Activated CD8-positive, alpha-beta memory T cell treated with anti-CD3 and anti-CD28 coated beads, Interleukin-2, amount 50 U/mL, for 24 hours (primary cell): Measurements from ENCODE around the gene ZNF680.
"Not testable (repeated sequence)": the region's sequence is repeated elsewhere in the genome, so short reads cannot be mapped to it uniquely, and the experiment has no call there.

Source experiments
- DNase-seq: peaks from one replicate; pipeline ENCODE4 v3.0.0-alpha.2; 2020; ENCODE audit errors: extremely low read depth

ZNF680 gene

DNA sequence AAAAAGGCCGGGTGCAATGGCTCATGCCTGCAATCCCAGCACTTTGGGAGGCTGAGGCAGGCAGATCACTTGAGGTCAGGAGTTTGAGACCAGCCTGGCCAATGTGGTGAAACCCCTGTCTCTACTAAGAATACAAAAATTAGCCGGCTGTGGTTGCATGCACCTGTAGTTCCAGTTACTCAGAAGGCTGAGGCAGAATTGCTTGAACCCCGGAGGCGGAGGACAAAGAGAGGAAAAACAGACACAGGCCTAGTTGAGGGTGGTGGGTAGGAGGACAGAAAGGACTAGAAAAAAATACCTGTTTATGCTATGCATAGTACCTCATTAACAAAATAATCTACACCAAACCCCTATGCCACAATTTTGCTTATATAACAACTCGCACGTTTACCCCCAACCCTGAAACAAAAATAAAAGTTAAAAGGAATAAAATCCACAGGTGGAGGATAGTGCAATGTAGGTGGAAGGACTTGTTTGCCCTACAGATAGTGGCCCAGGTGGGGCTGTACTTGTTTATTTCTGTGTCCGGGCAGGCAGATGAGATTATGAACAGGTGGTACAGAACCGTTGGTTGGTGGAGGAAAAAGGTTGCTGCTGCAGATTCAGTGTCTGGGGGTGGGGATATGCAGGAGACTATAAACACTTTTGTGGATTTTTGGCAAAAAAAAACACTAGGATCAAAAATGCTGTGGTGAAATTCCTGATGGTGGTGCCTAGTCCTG, 5.1 kb downstream of the ZNF680 start:
- DNase-seq = no peak

DNA sequence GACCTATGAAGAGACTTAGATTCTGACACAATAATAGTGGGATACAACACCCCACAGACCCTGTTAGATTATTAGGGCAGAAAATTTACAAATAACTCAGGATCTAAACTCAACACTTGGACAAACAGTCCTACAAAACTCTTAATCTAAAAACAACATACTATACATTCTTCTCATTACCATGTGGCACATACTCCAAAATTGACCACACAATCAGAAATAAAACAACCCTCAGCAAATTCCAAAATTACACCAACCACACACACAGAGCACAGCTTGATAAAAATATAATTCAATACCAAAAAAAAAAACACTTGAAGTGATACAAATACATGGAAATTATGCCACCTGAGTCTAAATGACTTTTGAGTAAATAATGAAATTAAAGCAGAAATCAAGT, 7.8 kb downstream of the ZNF680 start:
- DNase-seq = no peak

DNA sequence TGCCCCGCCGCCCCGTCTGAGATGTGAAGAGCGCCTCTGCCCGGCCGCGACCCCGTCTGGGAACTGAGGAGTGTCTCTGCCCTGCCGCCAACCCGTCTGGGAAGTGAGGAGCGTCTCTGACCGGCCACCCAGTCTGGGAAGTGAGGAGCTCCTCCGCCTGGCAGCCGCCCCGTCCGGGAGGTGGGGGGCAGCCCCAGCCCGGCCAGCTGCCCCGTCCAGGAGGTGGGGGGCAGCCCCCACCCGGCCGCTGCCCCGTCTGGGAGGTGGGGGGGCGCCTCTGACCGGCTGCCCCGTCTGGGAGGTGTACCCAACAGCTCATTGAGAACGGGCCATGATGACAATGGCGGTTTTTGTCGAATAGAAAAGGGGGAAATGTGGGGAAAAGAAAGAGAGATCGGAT, 8.7 kb downstream of the ZNF680 start:
- DNase-seq = not testable (repeated sequence)

DNA sequence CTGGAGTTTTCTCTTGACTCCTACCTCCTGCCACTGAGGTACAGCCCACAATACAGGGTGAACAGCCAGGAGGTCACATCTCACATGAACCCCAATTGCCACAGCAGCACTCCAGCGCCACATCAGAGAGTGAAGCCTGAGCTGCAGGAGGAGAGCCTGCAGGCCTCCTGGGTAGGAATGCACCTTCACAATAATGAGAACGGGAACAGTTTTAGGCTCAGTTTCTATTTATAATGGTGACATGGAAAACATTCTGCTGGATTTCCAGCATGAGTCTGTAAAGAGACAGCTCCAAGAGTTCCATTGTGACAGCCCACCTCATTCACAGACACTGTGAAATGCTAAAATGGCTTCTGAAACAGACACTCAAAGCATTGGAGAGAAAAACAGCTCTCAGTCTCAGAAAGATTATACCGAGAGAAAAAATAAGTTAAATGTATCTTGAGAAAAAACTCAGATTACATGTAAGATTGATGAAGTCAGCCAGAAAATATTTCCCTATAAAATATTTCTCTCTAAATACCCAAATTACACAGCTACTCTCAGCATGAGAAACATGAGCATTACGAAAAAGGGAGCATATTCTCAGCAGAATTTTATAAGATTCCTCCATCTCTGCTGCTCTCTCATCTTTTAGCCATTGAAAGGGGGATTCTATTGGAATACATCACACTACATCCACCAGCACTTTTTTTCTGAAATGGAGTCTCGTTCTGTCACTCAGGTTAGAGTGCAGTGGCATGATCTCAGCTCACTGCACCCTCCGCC, 11.3 kb downstream of the ZNF680 start:
- DNase-seq = no peak

DNA sequence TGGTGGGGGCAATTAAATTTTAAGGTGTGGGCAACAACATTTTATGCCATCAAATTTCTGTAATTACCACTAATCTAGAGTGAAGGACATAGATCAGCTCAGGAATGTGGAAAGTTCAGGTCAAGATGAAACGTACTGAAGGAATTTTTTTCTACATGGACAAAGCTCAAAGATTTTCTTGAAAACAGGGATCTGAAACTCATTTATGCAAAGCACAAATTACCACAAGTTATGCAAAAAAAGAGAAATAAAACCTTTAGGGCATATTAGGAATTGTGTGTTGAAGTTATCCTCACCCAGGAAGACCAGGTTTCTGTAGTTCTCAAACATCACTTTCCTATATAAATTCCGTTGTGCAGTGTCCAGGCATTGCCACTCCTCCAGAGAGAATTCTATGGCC, 18.9 kb downstream of the ZNF680 start:
- DNase-seq = no peak

DNA sequence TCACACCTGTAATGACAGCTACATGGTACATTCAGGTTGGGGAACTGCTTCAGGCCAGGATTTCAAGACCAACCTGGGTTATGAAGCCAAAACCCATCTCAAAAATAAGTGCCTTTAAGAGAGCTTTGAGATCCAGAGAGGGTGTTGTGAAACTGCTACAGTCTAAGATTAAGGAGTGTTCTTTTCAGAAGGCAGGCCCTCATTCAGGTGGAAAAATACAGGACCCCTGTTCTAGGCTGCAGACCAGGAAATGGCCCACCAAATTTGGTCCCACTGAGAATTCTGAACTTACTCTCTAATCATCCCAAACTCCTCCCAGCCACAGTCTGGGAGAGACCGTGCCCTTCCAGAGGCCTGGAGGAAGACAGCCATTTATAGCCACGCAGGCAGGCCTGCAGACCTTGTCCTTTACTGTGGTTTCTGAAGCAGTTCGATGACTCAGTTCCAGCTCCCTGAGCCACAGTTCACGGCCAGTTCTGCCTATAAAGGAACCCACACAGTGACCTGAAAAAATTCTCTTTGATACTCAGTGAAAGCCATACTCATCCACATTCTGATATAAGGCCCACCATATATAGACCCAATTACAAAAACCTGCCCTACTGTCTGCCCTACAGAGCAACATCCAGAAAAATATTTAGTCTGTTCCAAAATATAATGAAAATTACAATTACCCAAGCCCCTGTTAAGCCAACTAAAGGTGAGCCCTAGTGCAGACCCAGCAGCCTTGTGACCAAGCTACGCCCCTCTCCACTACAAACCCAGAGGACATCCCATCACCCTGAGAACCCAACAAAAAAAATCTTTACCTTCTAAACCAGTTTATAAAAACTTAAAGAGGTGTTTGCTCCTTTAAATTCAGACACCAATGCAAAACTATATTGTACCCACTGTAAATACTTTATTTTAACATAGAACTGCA, 21.2 kb downstream of the ZNF680 start:
- no peak for DNase-seq

DNA sequence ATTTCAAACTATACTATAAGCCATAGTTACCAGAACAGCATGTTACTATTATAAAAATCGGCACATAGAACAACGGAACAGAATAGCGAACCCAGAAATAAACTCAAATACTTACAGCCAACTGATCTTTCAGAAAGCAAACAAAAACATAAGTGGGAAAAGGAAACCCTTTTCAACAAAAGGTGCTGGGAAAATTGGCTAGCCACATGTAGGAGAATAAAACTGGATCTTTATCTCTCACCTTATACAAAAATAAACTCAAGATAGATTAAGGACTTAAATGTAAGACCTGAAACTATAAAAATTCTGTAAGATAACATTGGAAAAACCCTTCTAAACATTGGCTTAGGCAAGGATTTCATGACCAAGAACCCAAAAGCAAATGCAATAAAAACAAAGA, 29.1 kb downstream of the ZNF680 start:
- no peak for DNase-seq

DNA sequence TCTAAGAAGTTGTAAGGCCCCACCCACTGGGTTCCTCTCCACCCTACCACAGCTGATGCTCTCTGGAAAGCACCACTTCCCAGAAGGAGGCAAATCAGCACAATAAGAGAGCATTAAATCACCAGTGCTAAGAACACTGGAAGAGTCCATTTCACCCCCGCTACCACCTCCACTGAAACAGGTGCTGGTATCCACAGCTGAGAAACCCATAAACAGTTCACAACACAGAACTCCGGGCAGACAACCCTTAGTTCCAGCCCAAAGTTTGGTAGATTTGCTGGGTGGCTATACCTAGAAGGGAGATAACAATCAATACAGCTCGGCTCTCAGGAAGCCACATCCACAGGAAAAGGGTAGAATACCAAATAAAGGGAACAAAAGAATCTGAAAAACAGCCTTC, 34.1 kb downstream of the ZNF680 start:
- no peak for DNase-seq

DNA sequence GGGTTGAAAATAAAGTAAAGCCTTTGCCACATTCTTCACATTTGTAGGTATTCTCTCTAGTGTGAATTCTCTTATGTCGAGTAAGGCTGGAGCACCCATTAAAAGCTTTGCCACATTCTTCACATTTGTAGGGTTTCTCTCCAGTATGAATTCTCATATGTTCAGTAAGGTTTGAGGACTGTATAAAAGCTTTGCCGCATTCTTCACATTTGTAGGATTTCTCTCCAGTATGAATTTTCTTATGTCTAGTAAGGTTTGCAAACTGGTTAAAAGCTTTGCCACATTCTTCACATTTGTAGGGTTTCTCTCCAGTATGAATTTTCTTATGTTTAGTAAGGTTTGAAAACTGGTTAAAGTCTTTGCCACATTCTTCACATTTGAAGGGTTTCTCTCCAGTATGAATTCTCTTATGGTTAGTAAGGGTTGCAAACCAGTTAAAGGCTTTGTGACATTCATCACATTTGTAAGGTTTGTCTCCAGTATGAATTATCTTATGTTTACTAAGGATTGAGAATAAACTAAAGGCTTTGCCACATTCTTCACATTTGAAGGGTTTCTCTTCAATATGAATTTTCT, 41.4 kb downstream of the ZNF680 start:
- DNase-seq = no peak

DNA sequence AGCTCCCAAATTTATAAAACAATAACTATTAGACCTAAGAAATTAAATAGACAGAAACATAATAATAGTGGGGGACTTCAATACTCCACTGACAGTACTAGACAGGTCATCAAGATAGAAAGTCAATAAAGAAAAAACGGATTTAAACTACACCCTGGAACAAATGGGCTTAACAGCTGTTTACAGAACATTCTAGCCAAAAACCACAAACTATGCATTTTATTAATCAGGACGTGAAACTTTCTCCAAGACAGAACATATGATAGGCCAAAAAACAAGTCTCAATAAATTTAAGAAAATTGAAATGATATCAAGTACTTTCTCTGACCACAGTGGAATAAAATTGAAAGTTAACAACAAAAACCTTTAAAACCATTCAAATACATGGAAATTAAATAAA, 46.4 kb downstream of the ZNF680 start:
- DNase-seq = no peak

DNA sequence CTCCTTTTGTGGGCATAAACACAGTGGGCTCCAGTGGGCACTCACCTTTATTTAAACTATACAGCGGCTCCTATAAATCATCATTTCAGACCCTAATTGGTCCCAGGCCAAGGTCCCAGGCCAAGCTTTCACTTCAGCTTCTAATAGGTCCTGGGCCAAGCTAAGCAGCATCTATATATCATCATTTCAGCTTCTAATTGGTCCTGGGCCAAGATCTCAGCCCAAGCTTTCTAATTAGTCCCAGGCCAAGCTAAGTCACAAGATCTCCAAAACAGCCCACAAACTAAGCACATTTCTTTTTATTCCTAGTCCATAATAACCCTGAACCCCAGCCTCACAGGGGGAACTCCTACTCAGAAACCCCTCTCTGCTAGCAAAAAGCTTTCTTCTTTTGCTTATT, 47.1 kb downstream of the ZNF680 start:
- DNase-seq = no peak

DNA sequence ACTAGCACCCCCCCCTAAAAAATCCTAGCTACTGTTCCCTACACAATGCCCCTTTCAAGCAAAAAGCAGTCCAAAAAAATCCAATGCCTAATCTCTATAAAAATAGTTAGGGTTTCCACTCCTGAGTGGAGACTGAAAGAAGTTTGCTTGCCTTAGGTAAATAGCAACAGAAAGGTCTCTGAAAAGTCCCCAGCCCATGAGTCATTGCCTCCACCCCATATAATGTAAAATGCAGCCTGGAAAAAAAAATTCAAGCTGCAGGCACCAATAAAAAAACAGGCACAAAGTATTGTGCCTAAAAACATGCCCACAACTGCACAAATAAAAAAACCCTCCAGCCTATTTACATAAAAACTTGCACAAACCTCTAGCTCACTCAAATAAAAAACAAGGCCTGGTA, 47.5 kb downstream of the ZNF680 start:
- no peak for DNase-seq

DNA sequence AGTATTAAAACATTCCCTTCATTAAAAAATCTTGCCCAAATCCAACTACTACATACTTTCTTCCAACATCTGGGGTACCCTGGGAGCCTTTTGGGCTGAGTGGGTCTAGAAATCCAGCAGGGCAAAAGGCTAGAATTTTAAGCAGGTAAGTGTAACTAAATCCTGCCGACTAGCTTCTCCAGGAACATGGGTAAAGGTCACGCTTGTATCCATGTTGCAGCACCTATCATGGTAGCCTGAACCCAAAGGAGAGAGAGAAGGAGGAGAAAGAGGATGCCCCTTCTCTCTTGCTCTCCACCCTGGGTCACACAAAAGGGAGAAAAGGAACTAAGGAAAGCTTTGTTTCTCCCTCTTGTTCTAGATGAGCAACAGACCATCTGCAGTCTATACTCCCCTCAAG, 53.3 kb downstream of the ZNF680 start:
- DNase-seq = no peak

DNA sequence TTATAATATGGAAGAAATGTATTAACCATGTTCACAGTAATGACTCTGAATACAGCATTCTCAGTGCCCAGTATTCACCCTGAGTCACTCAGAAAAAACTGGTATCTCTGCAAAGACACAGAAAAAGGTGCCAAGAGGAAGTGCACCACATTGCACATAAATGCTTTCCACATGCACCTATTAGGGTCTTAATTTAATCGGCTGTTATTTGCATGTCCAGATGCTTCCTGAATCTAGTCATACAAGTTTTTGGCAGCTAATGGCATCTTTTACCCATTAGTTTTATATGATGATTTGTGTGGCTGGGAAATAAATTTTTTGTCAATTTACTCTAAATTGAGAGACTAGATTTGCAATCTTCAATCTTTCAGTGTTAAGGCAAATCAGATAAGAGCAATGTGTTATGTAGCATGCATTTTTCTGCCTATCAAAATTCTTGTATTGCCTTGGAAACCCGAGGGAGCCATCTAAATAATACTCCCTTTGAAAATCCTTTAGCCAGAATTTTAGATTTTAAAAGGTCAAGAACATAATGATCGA, 58.2 kb downstream of the ZNF680 start:
- DNase-seq = no peak

DNA sequence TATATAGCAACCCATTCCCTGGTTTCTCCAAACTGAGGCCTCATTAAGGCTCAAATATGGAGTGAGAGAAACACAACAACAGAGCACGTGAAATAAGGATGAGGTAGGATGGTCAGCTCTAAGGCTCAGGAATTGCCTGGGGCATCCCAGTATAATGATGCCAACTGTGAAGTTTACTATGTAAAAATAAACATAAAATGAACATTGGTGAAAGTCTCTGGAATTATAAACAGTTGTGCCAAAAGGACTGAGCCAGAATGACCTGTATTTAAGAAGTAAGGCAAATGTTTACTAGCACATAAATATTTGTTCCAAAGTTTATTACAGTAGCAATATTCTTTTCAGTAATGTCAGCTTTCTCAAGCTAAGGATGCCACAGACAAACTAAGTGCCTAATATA, 64.6 kb downstream of the ZNF680 start:
- no peak for DNase-seq

DNA sequence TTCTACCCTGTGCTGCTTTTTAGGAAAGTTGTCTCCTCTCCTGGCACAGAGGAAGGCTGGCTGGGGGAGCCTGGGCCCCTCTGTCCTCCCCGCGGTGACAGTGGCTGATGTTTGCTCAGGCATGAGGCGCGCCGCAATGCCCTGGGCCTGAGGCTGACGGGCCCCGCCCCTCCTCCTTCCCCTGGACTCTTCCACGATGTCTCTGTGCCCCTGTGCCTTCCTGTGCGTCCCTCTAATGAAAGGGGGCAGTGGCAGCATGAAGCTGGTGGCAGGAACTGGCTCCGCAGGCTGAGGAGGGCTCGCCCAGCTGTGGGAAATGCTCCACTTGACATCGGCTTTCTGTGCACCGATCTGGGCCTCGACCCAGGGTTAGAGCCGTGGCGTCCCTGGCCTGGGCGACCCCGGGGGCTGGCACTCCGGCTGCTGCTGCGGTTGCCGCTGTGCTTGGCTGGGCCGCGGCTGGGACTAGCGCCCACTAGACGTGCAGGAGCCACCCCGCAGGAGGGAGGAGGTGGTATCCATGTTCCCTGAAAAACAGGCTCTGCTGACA, 67.9 kb downstream of the ZNF680 start:
- no peak for DNase-seq

DNA sequence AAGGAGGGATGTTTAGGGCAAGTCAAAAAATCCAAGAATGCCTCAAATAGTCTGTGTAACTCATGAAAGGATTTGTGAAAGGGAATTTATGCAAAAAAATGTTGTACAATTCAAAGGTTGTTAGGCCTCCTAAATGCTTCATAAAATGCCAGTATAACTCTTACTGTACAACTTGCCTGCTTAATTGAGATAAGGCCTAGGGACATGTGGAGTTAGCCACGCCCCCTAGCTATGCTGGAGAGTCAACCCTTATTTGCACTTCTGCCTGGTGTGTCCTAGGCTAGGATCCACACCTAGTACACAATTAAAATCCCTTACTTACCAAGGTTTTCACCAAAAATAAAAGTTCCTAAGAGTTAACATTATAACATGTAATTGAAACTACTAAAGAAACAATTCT, 77.2 kb downstream of the ZNF680 start:
- DNase-seq = no peak
